Prostate gland (tissue), 2 donors: ENCODE results near the gene INTS15. TPM values are rescaled to one million over a fixed set of nuclear protein-coding genes. Genes with fewer than 3 reads are reported as not detected.
"Not testable (repeated sequence)": the region's sequence is repeated elsewhere in the genome, so short reads cannot be mapped to it uniquely, and the experiment has no call there.

Source experiments
- DNase-seq: peaks from one replicate; pipeline ENCODE4 v3.0.0-alpha.2; 2019; ENCODE audit warnings: low spot score
- H3K27ac ChIP-seq, 2 donors: fragments of 200-600 bp; sonication (generic); 2 replicates each; pipeline ENCODE4 v1.5.1; 2017 to 2019
- H3K27me3 ChIP-seq: fragments of 200-600 bp; sonication (generic); replicated peaks from 2 replicates; pipeline ENCODE4 v1.5.1; 2019; ENCODE audit not compliant: insufficient read depth
- H3K36me3 ChIP-seq, 2 donors: fragments of 200-600 bp; sonication (generic); 1 replicate in 1 of 2; 2 replicates in 1 of 2; pipeline versions ENCODE4 v1.5.1 to v1.8.1; 2017 to 2019
- H3K4me1 ChIP-seq: fragments of 200-600 bp; sonication (generic); replicated peaks from 2 replicates; pipeline ENCODE4 v1.5.1; 2019
- H3K4me3 ChIP-seq, 2 donors: fragments of 200-600 bp; sonication (generic); 2 replicates each; pipeline ENCODE4 v1.5.1; 2017 to 2019
- H3K9me3 ChIP-seq: fragments of 200-600 bp; sonication (generic); 2 replicates; pipeline ENCODE4 v1.5.1; 2017
- CTCF ChIP-seq, 4 experiments: fragments of 200-600 bp in 2 of 4; fragments of 450-650 bp in 2 of 4; sonication (generic) in 2 of 4; IDR thresholded peaks; 1 replicate in 3 of 4; 2 replicates in 1 of 4; pipeline ENCODE4 v1.5.1; 2016 to 2019; ENCODE audit warnings: antibody characterized with exemption in 4 of 4, mild to moderate bottlenecking in 2 of 4, moderate library complexity in 2 of 4
- POLR2A ChIP-seq: fragments of 450-650 bp; IDR thresholded peaks from one replicate; pipeline ENCODE4 v1.6.1; 2016; ENCODE audit warnings: antibody characterized with exemption, mild to moderate bottlenecking
- POLR2AphosphoS5 ChIP-seq: sonication (generic); formaldehyde crosslinking; IDR thresholded peaks from one replicate; pipeline ENCODE4 v1.6.1; 2017; ENCODE audit warnings: antibody characterized with exemption
- WGBS: methylation state at CpG from one replicate; pipeline ENCODE4 v1.1.5; 2018; 5-methylcytosine and 5-hydroxymethylcytosine counted together
- intact Hi-C: fragments of 100-400 bp; cut with DNase I; formaldehyde crosslinking; loops from one replicate; pipeline ENCODE4 v1.14.2; 2022
- total RNA-seq, 2 donors: library from RNA; depleted of rRNA; stranded (reverse); fragments of >200 nt; gene quantifications; one replicate each; pipeline ENCODE4 v1.1.0, GENCODE V29; 2016

Gene INTS15
- total RNA-seq, 2 donors from 2014 or later: 38.3 to 38.7 TPM

DNA sequence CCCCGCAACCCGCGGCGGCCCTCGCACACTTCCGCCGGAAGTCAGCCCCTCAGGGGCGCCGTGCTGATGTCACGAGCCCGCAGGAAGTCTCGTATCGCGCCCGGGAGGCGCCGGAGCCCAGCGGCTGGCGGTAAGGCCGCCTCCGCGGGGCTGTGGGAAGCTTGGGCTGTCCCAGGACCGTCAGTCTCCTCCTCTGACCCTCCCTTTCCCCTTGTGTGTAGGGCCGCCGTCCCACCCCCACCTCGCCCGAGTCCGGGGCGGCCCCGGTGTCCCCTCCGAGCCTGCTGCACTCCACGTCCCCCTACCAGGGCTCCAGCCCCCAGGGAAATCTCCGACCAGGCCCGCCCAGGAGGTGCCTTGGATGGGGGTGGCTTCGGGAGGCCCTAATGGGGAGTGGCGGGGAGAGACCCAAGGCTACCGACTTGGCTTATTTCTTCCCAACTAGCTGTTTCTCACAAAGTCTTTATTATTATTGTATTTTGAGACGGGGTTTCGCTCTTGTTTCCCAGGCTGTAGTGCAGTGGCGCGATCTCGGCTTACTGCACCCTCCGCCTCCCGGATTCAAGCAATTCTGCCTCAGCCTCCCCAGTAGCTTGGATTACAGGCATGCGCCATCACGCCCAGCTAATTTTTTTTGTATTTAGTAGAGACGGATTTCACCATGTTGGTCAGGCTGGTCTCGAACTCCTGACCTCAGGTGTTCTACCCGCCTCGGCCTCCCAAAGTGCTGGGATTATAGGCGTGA lies 12.3 kb upstream of the INTS15 start, which contains the start of gene ZDHHC4:
ZDHHC4 (plus strand) TSS at position 86 of the 745 bp plus-strand sequence. CDS start 3,108 bp downstream, outside the sequence.
- no peaks in the 10 kb centered on the region for H3K4me1 ChIP-seq
- no peaks in the 10 kb centered on the region for H3K27me3 ChIP-seq
- H3K4me3 ChIP-seq: peak within 1 kb of the TSS; percentile 60 to 61
- 12% methylated on average over 50 of the region's 51 CpGs for WGBS
- intact Hi-C loops: no loop called here
- H3K27ac ChIP-seq: peak within 1 kb of the TSS; percentile 90 to 96
- peak; percentile 70 for DNase-seq
- TF ChIP-seq POLR2A (peak; percentile 75), CTCF (IDR thresholded peaks at IDR 0.05) (peak in 2 of 4 experiments; percentile 6 to 26), POLR2AphosphoS5 (peak; percentile 93)
- peaks cover 0 to 12% of the 10 kb centered on the region in 2 donors for H3K36me3 ChIP-seq
- no peaks in the 10 kb centered on the region for H3K9me3 ChIP-seq

- peaks cover 0 to 17% of the 10 kb centered on the region in 2 donors for H3K36me3 ChIP-seq
- intact Hi-C loops: no loop called here
- WGBS: 85% methylated on average over 18 of the region's 18 CpGs
- no peak for DNase-seq
- no peaks in the 10 kb centered on the region for H3K27me3 ChIP-seq
- peak overlapping the region; percentile 60 to 61 for H3K4me3 ChIP-seq
- H3K4me1 ChIP-seq: no peaks in the 10 kb centered on the region
- TF ChIP-seq CTCF (IDR thresholded peaks at IDR 0.05): no peak
- H3K9me3 ChIP-seq: no peaks in the 10 kb centered on the region
- peak overlapping the region in 1 of 2 donors; percentile 90 for H3K27ac ChIP-seq
Observed at GRCh38 chr7:6578114-6579084, 11.4 kb upstream of the INTS15 start.

- 92% methylated on average over 4 of the region's 4 CpGs for WGBS
- H3K27ac ChIP-seq: no peak overlapping the region
- intact Hi-C loops: no loop called here
- no peak overlapping the region for H3K4me3 ChIP-seq
- TF ChIP-seq POLR2AphosphoS5 (no peak), POLR2A (no peak), CTCF (IDR thresholded peaks at IDR 0.05) (no peak)
- no peaks in the 10 kb centered on the region for H3K4me1 ChIP-seq
- H3K27me3 ChIP-seq: no peaks in the 10 kb centered on the region
- no peak for DNase-seq
- H3K36me3 ChIP-seq: peaks cover 0 to 22% of the 10 kb centered on the region in 2 donors
- no peaks in the 10 kb centered on the region for H3K9me3 ChIP-seq
Observed at GRCh38 chr7:6579446-6579845, 10.4 kb upstream of the INTS15 start.

- DNase-seq, H3K27me3 ChIP-seq, H3K27ac ChIP-seq, H3K4me3 ChIP-seq, H3K9me3 ChIP-seq, intact Hi-C loops, H3K4me1 ChIP-seq: not testable (repeated sequence)
- peaks cover 0 to 37% of the 10 kb centered on the region in 2 donors for H3K36me3 ChIP-seq
- WGBS: 95% methylated on average over 8 of the region's 8 CpGs
Observed at GRCh38 chr7:6585746-6586432, 3.9 kb upstream of the INTS15 start.

- no peaks in the 10 kb centered on the region for H3K27me3 ChIP-seq
- H3K36me3 ChIP-seq: peaks cover 0 to 22% of the 10 kb centered on the region in 2 donors
- no peak overlapping the region for H3K4me3 ChIP-seq
- no peaks in the 10 kb centered on the region for H3K9me3 ChIP-seq
- WGBS: 77% methylated on average over 9 of the region's 9 CpGs
- peak overlapping the region in 1 of 2 donors; percentile 89 for H3K27ac ChIP-seq
- H3K4me1 ChIP-seq: peaks cover 5% of the 10 kb centered on the region
- DNase-seq: no peak
- TF ChIP-seq POLR2AphosphoS5 (peak; percentile 57), CTCF (IDR thresholded peaks at IDR 0.05) (no peak), POLR2A (no peak)
- intact Hi-C loops: no loop called here
Observed at GRCh38 chr7:6588566-6588965, 1.3 kb upstream of the INTS15 start.
